Parathyroid adenoma (tissue), 2 donors: ENCODE results near the gene MALRD1.

Experiments
- H2AFZ ChIP-seq: fragments of 300-600 bp; sonication (generic); one replicate; pipeline ENCODE4 v1.7.0; 2017; ENCODE audit warnings: antibody characterized with exemption, mild to moderate bottlenecking
- H3K27ac ChIP-seq: fragments of 300-600 bp; sonication (generic); one replicate; pipeline ENCODE4 v1.7.0; 2017
- H3K27me3 ChIP-seq: fragments of 300-600 bp; sonication (generic); one replicate; pipeline ENCODE4 v1.7.0; 2017; ENCODE audit warnings: low read length; ENCODE audit not compliant: control insufficient read depth, insufficient read depth
- H3K36me3 ChIP-seq: fragments of 300-600 bp; sonication (generic); one replicate; pipeline ENCODE4 v1.7.0; 2017; ENCODE audit warnings: low read length; ENCODE audit not compliant: control insufficient read depth, insufficient read depth
- H3K4me1 ChIP-seq: fragments of 300-600 bp; sonication (generic); one replicate; pipeline ENCODE4 v1.7.0; 2017; ENCODE audit warnings: control low read depth
- H3K4me2 ChIP-seq: fragments of 300-600 bp; sonication (generic); one replicate; pipeline ENCODE4 v1.7.0; 2017; ENCODE audit warnings: low read length
- H3K4me3 ChIP-seq: fragments of 300-600 bp; sonication (generic); one replicate; pipeline ENCODE4 v1.7.0; 2017; ENCODE audit warnings: low read depth, low read length
- H3K79me2 ChIP-seq: fragments of 300-600 bp; sonication (generic); one replicate; pipeline ENCODE4 v1.7.0; 2017; ENCODE audit warnings: control low read depth
- H3K9ac ChIP-seq: fragments of 300-600 bp; sonication (generic); one replicate; pipeline ENCODE4 v1.7.0; 2017; ENCODE audit warnings: mild to moderate bottlenecking
- H3K9me3 ChIP-seq: fragments of 300-600 bp; sonication (generic); one replicate; pipeline ENCODE4 v1.7.0; 2017; ENCODE audit warnings: low read length; ENCODE audit not compliant: control insufficient read depth
- CTCF ChIP-seq: fragments of 300-600 bp; sonication (generic); IDR thresholded peaks from one replicate; pipeline ENCODE4 v1.7.0; 2017; ENCODE audit warnings: antibody characterized with exemption, mild to moderate bottlenecking
- donor health status: primary hyperparathyroidism.

MALRD1 gene

DNA sequence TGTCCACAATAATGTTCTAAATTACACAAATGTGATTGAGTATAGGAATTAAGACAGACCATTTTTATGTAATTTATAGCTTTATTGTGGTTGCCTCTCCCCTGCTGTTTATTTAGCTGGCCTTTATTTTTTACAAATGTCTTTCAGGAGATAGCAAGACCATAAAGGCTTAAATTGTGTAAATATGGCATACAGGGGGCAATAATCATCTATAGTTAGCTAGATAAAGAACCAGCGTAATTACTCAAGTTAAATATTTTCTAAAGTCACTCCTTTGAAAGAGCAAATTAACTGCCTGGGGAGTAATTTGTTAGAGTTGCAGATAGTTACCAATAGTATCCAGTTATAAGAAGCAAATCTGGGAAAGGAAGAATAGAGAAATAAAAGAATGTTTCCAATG is at the start of gene MALRD1:
MALRD1 (plus strand) TSS at position 313 of the 400 bp plus-strand sequence. CDS start 138 bp downstream, outside the sequence.
- Histone ChIP-seq H2AFZ (no peak within 1 kb of the TSS), H3K4me1 (no peaks in the 10 kb centered on the region), H3K27ac (no peak within 1 kb of the TSS), H3K36me3 (no peaks in the 10 kb centered on the region), H3K4me3 (no peak within 1 kb of the TSS), H3K79me2 (no peaks in the 10 kb centered on the region), H3K9ac (no peak within 1 kb of the TSS), H3K27me3 (no peaks in the 10 kb centered on the region), H3K9me3 (no peaks in the 10 kb centered on the region), H3K4me2 (no peak within 1 kb of the TSS)
- TF ChIP-seq CTCF = no peak

DNA sequence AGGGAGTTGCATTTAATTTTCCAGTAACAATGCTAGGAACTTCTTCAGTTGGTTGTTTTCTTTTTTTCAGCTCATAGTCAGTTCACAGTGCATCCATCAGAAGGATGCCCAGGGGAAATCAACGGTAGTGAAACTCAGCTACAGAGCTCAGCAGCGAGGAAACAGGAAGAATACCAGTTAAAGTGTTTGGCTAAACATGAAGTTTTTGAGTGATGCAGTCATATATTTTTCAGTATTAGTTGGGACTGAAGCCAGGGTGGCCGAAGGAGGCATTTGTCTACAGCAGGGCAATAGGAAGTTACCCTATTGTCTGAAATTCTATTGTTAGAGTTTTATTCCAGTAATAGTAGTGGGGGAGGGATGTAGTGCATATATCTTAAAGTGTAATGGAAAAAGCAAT is 45.3 kb upstream of the MALRD1 start:
- H3K4me3 ChIP-seq = no peak overlapping the region
- H3K9me3 ChIP-seq = no peaks in the 10 kb centered on the region
- no peak overlapping the region for H3K4me2 ChIP-seq
- no peaks in the 10 kb centered on the region for H3K36me3 ChIP-seq
- no peak for TF ChIP-seq CTCF
- H3K27ac ChIP-seq = no peak overlapping the region
- H3K9ac ChIP-seq = no peak overlapping the region
- no peak overlapping the region for H2AFZ ChIP-seq
- no peaks in the 10 kb centered on the region for H3K4me1 ChIP-seq
- H3K27me3 ChIP-seq = no peaks in the 10 kb centered on the region
- H3K79me2 ChIP-seq = no peaks in the 10 kb centered on the region

DNA sequence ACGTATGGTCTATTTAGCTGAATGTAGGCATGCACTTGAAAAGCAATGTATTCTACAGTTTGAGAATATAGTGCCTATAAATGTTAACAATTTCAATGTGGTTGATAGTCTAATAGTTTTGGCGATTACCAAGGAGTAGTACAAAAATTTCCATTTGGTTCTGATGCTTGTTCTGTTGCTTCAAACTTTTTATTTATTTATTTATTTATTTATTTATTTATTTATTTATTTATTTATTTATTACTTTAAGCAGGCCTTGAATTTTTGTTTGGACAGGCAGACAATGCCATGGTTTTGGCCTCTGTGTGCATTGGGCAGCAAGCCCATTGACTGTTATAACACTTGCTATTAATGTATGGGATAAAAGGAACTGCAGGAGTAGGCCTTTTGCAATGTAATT is 36.5 kb upstream of the MALRD1 start:
- Histone ChIP-seq H3K4me3 (no peak overlapping the region), H3K4me1 (no peaks in the 10 kb centered on the region), H3K27ac (no peak overlapping the region), H3K27me3 (no peaks in the 10 kb centered on the region), H3K36me3 (no peaks in the 10 kb centered on the region), H2AFZ (no peak overlapping the region), H3K79me2 (no peaks in the 10 kb centered on the region), H3K4me2 (no peak overlapping the region), H3K9me3 (no peaks in the 10 kb centered on the region), H3K9ac (no peak overlapping the region)
- TF ChIP-seq CTCF = no peak

DNA sequence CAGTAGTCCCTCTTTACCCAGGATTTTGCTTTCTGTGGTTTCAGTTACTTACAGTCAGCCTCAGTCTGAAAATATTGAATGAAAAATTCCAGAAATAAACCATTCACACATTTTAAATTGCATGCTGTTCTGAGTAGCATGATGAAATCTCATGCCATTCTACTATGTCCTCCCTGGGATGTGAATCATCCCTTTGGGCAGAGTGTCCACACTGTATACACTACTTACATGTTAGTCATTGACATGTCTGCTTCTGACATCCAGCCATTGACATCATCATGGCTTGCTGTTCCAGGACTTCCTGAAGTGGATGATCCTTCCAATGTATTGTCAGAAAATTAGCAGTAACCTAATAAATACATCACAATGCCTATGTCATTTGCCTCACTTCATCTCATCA is 34.6 kb upstream of the MALRD1 start:
- Histone ChIP-seq H3K9me3 (no peaks in the 10 kb centered on the region), H3K4me1 (no peaks in the 10 kb centered on the region), H3K36me3 (no peaks in the 10 kb centered on the region), H3K4me2 (no peak overlapping the region), H3K4me3 (no peak overlapping the region), H3K9ac (no peak overlapping the region), H3K27me3 (no peaks in the 10 kb centered on the region), H3K79me2 (no peaks in the 10 kb centered on the region), H2AFZ (no peak overlapping the region), H3K27ac (no peak overlapping the region)
- TF ChIP-seq CTCF = no peak

- no peak overlapping the region for H3K4me2 ChIP-seq
- TF ChIP-seq CTCF = no peak
- no peak overlapping the region for H2AFZ ChIP-seq
- no peak overlapping the region for H3K27ac ChIP-seq
- H3K27me3 ChIP-seq = no peaks in the 10 kb centered on the region
- no peaks in the 10 kb centered on the region for H3K4me1 ChIP-seq
- no peak overlapping the region for H3K4me3 ChIP-seq
- H3K79me2 ChIP-seq = no peaks in the 10 kb centered on the region
- no peak overlapping the region for H3K9ac ChIP-seq
- H3K9me3 ChIP-seq = no peaks in the 10 kb centered on the region
- no peaks in the 10 kb centered on the region for H3K36me3 ChIP-seq
These were observed 34.1 kb upstream of the MALRD1 start for GRCh38 chr10:19014498-19014897.
